Left lung (tissue), 10 donors: ENCODE measurements around the gene ALCAM. TPM values are rescaled to one million over a fixed set of nuclear protein-coding genes. Genes with fewer than 3 reads are reported as not detected.
A peak's percentile ranks its signal among the peaks of the same experiment; 100 is the strongest.

Source experiments
- ATAC-seq: fragments of 200-7000 bp; cut with Tn5 transposase; one replicate; pipeline ENCODE4 v1.9.1; 2020; ENCODE audit warnings: moderate library complexity
- DNase-seq, 4 donors: peaks; one replicate each; pipeline ENCODE4 v3.0.0-alpha.2; 2013 to 2020
- H3K27ac ChIP-seq, 2 donors: fragments of 200-600 bp; sonication (generic) in 1 of 2; one replicate each; pipeline versions ENCODE4 v1.5.0 to v1.8.0; 2020 to 2021
- H3K27me3 ChIP-seq, 2 donors: fragments of 200-600 bp; sonication (generic) in 1 of 2; one replicate each; pipeline versions ENCODE4 v1.5.0 to v1.8.0; 2020 to 2021
- H3K36me3 ChIP-seq, 2 donors: fragments of 200-600 bp; sonication (generic) in 1 of 2; one replicate each; pipeline versions ENCODE4 v1.5.0 to v1.8.0; 2020 to 2021
- H3K4me1 ChIP-seq, 2 donors: fragments of 200-600 bp; one replicate each; pipeline ENCODE4 v1.8.0; 2021
- H3K4me3 ChIP-seq, 2 donors: fragments of 200-600 bp; sonication (generic) in 1 of 2; one replicate each; pipeline versions ENCODE4 v1.5.0 to v1.8.0; 2020 to 2021; ENCODE audit warnings: mild to moderate bottlenecking in 1 of 2
- H3K9me3 ChIP-seq, 2 donors: fragments of 200-600 bp; sonication (generic) in 1 of 2; one replicate each; pipeline versions ENCODE4 v1.5.0 to v1.8.0; 2020 to 2021
- CTCF ChIP-seq, 2 donors: fragments of 200-600 bp; sonication (generic) in 1 of 2; IDR thresholded peaks; one replicate each; pipeline versions ENCODE4 v1.5.0 to v1.8.0; 2021; ENCODE audit warnings: antibody characterized with exemption in 2 of 2
- intact Hi-C, 2 donors: fragments of 100-400 bp; cut with DNase I; formaldehyde crosslinking; loops; one replicate each; pipeline versions ENCODE4 v1.11.2 to v1.14.2; 2022
- polyA plus RNA-seq, 6 donors: library from polyadenylated mRNA; unstranded; fragments of 120-200 nt; gene quantifications; one replicate each; pipeline ENCODE4 v1.2.1, GENCODE V29; 2013; ENCODE audit not compliant: insufficient read length in 6 of 6
- total RNA-seq, 2 donors: library from RNA; stranded (reverse); fragmentation: NEBNext Ultra II Directional; extraction: Animal tissue kit (Norgen Biotek cat#: 25700); gene quantifications; one replicate each; pipeline ENCODE4 v1.2.1, GENCODE V29; 2021
- donor health status: DM: no; HTN: yes; CAD: no.
- donor health status: DM: no; HTN: no; CAD: no.

The ALCAM gene
- total and polyA plus RNA-seq, 8 donors = 84.2 to 170 (median 127) TPM

DNA sequence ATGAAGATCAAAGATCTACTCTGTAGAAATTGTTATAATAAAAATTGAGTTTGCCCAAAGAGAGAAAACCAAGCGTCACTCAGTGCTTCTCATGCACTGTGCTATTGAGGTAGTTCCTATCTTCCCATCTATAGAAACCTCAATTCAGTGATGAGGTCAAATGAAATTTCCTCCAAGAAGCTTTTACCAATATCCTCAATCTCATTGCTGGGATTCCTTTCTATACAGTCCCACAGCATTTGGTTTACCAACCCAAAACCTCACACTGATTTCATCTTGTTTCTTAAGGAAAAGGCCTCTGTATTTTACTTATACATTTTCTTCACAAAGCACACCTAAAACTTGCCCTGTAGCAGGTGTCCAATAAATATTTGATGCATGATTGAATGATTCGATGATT is 147.2 kb downstream of the ALCAM start:
- Histone ChIP-seq H3K4me3 (no peak overlapping the region), H3K27ac (no peak overlapping the region), H3K9me3 (no peaks in the 10 kb centered on the region), H3K4me1 (no peaks in the 10 kb centered on the region), H3K27me3 (no peaks in the 10 kb centered on the region), H3K36me3 (no peaks in the 10 kb centered on the region)
- DNase-seq (no peak), ATAC-seq (no peak)
- TF ChIP-seq CTCF (IDR thresholded peaks at IDR 0.05) = no peak
- intact Hi-C loops = no loop called here

- Histone ChIP-seq H3K4me3 (no peak overlapping the region), H3K27me3 (no peaks in the 10 kb centered on the region), H3K4me1 (no peaks in the 10 kb centered on the region), H3K36me3 (no peaks in the 10 kb centered on the region), H3K27ac (no peak overlapping the region), H3K9me3 (no peaks in the 10 kb centered on the region)
- TF ChIP-seq CTCF (IDR thresholded peaks at IDR 0.05) = no peak
- intact Hi-C loops = no loop called here
- ATAC-seq = no peak
- no peak for DNase-seq
Measured at GRCh38 chr3:105515372-105515771, 148.7 kb downstream of the ALCAM start.

DNA sequence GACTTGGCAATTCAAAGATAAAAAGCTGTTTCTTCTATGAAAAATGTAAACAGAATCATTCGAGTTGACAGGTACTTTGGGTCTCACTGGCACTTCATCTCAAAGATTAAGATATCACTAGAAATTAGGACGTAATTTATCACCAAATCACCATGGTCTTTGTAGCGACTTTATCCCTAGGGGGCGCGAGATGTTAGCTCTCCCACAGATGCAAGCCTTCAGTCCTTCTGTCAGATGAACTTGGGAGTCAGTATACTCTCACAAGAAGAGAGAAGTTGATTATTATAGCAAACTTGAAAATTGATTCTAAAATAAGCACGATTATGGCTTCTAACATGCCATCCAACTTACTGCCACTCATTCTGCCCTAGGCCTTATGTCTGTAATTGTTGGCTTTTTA is 150.3 kb downstream of the ALCAM start:
- TF ChIP-seq CTCF (IDR thresholded peaks at IDR 0.05) = no peak
- H3K4me1 ChIP-seq = no peaks in the 10 kb centered on the region
- H3K27me3 ChIP-seq = no peaks in the 10 kb centered on the region
- H3K27ac ChIP-seq = no peak overlapping the region
- no peak overlapping the region for H3K4me3 ChIP-seq
- ATAC-seq = no peak
- no peaks in the 10 kb centered on the region for H3K36me3 ChIP-seq
- intact Hi-C loops = no loop called here
- DNase-seq = peak in 2 of 4 donors; percentile 19 to 52
- no peaks in the 10 kb centered on the region for H3K9me3 ChIP-seq

- intact Hi-C loops = no loop called here
- Histone ChIP-seq H3K27me3 (no peaks in the 10 kb centered on the region), H3K9me3 (no peaks in the 10 kb centered on the region), H3K4me1 (no peaks in the 10 kb centered on the region), H3K27ac (no peak overlapping the region), H3K36me3 (no peaks in the 10 kb centered on the region), H3K4me3 (no peak overlapping the region)
- DNase-seq (no peak), ATAC-seq (peak; percentile 21)
- no peak for TF ChIP-seq CTCF (IDR thresholded peaks at IDR 0.05)
Measured at GRCh38 chr3:105518203-105518602, 151.5 kb downstream of the ALCAM start.

GRCh38 chr3:105518806-105519418 is 152.2 kb downstream of the ALCAM start:
- intact Hi-C loops = no loop called here
- H3K36me3 ChIP-seq = peaks cover 0 to under 1% of the 10 kb centered on the region in 2 donors
- no peaks in the 10 kb centered on the region for H3K9me3 ChIP-seq
- H3K4me1 ChIP-seq = no peaks in the 10 kb centered on the region
- peak in 2 of 4 donors; percentile 36 to 60 for DNase-seq
- no peak overlapping the region for H3K4me3 ChIP-seq
- peak; percentile 39 to 67 for TF ChIP-seq CTCF (IDR thresholded peaks at IDR 0.05)
- no peak overlapping the region for H3K27ac ChIP-seq
- no peaks in the 10 kb centered on the region for H3K27me3 ChIP-seq
- ATAC-seq = peak; percentile 91
